ENCODE measurements around the gene CBLB. TPM values are rescaled to one million over a fixed set of nuclear protein-coding genes. Genes with fewer than 3 reads are reported as not detected.
A peak's percentile ranks its signal among the peaks of the same experiment; 100 is the strongest.

Gene CBLB
- total RNA-seq, 1 donor from 2014 or later: 30.0 TPM

DNA sequence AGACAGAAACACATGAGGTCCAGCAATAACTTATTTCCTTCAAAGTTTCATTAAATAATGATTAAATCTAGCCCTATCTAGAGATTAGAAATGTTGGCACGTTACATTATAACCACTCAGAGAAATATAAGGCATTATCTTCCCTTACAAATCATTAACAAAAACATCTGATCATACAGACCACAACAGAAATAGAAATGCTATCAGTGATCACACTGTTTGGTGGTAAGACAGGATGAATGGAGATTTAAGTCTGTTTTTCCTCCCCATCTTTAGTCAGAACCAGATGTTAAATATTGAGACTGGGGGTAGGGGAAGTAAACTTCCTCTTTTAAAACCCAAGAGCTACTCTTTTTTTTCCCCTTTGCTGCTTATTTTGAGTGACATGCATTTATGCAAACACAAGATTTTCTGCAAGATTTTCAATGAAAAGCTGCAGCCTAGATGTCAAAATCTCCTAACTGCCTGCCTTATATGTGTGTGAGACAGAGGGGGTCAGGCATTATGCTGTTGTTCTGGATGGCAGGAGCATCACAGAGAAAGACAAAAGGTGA, 70.4 kb downstream of the CBLB start:
- Histone ChIP-seq H3K27me3 (ENCODE audit: control insufficient read depth, insufficient read depth, low read length) (no peaks in the 10 kb centered on the region), H3K36me3 (ENCODE audit: control insufficient read depth, insufficient read depth, low read length) (no peaks in the 10 kb centered on the region), H3K4me3 (ENCODE audit: low read depth, low read length) (no peak overlapping the region)
- TF ChIP-seq, protein P1, sequence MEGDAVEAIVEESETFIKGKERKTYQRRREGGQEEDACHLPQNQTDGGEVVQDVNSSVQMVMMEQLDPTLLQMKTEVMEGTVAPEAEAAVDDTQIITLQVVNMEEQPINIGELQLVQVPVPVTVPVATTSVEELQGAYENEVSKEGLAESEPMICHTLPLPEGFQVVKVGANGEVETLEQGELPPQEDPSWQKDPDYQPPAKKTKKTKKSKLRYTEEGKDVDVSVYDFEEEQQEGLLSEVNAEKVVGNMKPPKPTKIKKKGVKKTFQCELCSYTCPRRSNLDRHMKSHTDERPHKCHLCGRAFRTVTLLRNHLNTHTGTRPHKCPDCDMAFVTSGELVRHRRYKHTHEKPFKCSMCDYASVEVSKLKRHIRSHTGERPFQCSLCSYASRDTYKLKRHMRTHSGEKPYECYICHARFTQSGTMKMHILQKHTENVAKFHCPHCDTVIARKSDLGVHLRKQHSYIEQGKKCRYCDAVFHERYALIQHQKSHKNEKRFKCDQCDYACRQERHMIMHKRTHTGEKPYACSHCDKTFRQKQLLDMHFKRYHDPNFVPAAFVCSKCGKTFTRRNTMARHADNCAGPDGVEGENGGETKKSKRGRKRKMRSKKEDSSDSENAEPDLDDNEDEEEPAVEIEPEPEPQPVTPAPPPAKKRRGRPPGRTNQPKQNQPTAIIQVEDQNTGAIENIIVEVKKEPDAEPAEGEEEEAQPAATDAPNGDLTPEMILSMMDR (IDR thresholded peaks at IDR 0.05; ENCODE audit: insufficient read depth, low read length, severe bottlenecking): no peak
- no peak for DNase-seq (ENCODE audit: low read depth)
- FAIRE-seq: no peak

DNA sequence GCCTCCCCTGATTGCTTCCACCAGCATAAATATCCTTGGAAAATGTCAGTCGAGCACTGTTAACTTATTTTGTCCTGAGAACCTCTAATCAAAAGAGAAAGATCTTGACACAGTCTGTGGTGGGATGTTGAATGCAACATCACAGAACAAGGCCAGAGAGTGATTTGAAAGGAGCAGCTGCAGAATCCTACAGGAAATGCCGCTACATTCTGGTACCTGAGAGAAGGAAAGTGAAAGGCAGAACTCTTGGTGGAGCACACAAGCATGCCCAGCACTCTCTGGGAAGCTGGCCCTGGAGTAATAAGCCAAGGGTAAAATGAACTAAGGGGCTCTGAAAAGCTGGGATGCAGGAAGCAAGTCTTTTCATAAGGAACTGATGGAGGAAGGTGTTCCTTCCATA, 75.8 kb downstream of the CBLB start:
- no peaks in the 10 kb centered on the region for H3K36me3 ChIP-seq (ENCODE audit: control insufficient read depth, insufficient read depth, low read length)
- no peak overlapping the region for H3K4me3 ChIP-seq (ENCODE audit: low read depth, low read length)
- no peaks in the 10 kb centered on the region for H3K27me3 ChIP-seq (ENCODE audit: control insufficient read depth, insufficient read depth, low read length)
- DNase-seq (ENCODE audit: low read depth): no peak
- TF ChIP-seq, protein P1 (IDR thresholded peaks at IDR 0.05; ENCODE audit: insufficient read depth, low read length, severe bottlenecking): no peak
- no peak for FAIRE-seq

DNA sequence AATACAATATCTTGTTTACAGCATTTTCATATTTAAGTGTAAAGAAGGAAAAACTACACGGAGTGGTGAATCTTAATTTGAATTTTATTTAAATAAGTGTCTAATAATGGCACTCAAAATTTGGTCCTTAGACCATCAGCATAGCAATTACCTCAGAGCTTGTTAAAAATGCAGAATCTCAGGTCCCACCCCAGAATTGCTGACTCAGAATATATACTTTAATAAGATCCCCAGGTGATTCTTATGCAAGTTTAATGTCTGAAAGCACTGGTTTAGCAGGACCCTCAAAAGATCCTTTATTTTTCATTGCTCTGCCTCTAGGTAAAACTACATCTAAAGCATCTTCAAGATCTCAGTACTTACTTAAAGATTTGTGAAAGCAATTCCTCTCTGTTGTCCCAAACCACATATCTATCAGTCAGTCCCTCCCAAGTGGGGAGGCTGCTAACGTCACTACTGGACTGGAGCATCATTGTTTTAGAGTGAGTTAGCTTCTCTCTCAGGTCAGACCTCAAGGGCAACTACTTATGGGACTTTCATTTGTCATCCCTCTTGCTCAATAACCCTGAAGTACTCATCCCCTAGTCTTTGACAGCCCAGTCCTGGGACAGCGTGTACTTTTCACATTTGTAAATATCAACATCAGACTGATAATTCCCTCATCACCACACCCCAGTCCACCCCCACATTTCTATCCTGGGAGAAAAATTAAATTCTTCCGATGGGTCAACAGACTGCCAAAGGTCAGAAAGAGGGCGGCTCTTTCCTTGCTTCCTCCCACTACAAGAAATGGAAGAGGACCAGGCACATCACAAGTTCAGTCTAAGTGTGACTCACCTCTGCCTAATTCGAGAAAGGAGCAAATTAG, 76.7 kb downstream of the CBLB start:
- no peaks in the 10 kb centered on the region for H3K36me3 ChIP-seq (ENCODE audit: control insufficient read depth, insufficient read depth, low read length)
- no peak overlapping the region for H3K4me3 ChIP-seq (ENCODE audit: low read depth, low read length)
- TF ChIP-seq, protein P1 (IDR thresholded peaks at IDR 0.05; ENCODE audit: insufficient read depth, low read length, severe bottlenecking): no peak
- H3K27me3 ChIP-seq (ENCODE audit: control insufficient read depth, insufficient read depth, low read length): no peaks in the 10 kb centered on the region
- peak; percentile 68 for DNase-seq (ENCODE audit: low read depth)
- FAIRE-seq: no peak

DNA sequence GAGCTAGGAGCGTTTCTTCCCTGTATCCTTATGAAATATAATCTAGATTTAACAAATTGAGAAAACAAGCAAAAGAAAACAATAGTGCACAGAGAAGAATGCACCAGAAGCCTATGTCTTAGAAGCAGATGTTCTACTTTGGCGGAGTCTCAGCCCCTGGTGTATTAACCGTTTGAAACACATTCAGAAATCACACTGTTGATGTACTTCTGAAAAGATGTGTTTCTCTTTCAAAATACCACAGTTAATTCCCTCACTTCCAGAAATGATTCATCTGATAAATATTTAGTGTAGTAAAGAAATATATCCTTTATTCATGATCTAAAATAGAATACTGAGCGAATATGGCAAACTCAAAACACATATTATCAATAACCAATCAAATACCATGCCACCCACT, 77.7 kb downstream of the CBLB start:
- TF ChIP-seq, protein P1 (IDR thresholded peaks at IDR 0.05; ENCODE audit: insufficient read depth, low read length, severe bottlenecking): no peak
- no peak overlapping the region for H3K4me3 ChIP-seq (ENCODE audit: low read depth, low read length)
- H3K36me3 ChIP-seq (ENCODE audit: control insufficient read depth, insufficient read depth, low read length): no peaks in the 10 kb centered on the region
- no peaks in the 10 kb centered on the region for H3K27me3 ChIP-seq (ENCODE audit: control insufficient read depth, insufficient read depth, low read length)
- FAIRE-seq (no peak), DNase-seq (ENCODE audit: low read depth) (no peak)

DNA sequence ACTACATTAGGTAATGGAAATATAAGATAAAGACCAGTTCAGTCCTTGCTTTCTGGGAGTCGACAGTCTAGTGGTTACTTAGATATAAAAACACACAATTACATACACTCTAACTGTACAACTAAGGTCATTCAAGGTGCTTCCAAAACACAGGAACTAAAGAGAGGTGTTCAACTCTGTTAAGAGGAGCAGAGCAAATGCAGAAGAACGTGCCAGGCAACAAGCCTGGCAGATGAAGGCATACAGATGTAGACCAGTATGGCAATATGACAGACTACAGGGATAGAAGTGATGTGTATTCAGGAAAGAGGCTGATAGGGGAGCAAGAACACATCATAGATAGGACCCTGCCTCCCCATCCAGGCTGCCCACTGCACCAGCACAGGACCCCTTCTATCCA, 78.3 kb downstream of the CBLB start:
- DNase-seq (ENCODE audit: low read depth) (no peak), FAIRE-seq (no peak)
- H3K36me3 ChIP-seq (ENCODE audit: control insufficient read depth, insufficient read depth, low read length): no peaks in the 10 kb centered on the region
- H3K4me3 ChIP-seq (ENCODE audit: low read depth, low read length): no peak overlapping the region
- no peaks in the 10 kb centered on the region for H3K27me3 ChIP-seq (ENCODE audit: control insufficient read depth, insufficient read depth, low read length)
- TF ChIP-seq, protein P1 (IDR thresholded peaks at IDR 0.05; ENCODE audit: insufficient read depth, low read length, severe bottlenecking): no peak
